ENCODE results near the gene TCTN1. TPM values are rescaled to one million over a fixed set of nuclear protein-coding genes. Genes with fewer than 3 reads are reported as not detected.
A peak's percentile ranks its signal among the peaks of the same experiment; 100 is the strongest.
"Not testable (repeated sequence)": the region's sequence is repeated elsewhere in the genome, so short reads cannot be mapped to it uniquely, and the experiment has no call there.

The TCTN1 gene
- total RNA-seq, 4 donors from 2014 or later, result 28.5 to 71.2 (median 35.1) TPM

DNA sequence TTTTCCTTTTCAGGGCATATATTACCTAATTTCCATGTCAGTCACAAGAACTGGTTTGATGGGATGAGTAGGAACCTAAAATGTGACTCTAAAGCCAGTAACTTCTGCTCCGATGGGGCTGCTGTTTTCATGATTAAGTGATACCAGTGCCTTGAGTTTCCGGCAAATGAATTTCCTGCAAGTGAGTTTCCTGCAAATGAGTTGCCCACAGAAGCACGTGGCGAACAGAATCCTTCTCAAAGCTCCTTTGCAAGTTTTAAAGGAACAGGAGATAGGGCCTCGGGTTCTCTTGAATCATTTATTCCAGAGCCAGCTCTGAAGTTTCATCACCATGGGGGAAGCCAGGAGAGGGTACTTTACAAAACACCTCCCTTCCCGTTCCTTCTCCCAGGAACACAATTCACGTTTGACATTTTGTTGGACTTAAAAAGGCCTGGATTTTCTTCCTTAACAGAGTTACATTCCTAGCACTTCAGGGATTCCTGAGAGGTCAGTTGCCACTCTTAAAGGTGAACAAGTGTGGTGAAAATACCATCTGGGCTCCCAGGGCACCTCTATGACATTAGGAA lies 28.6 kb upstream of the TCTN1 start:
- H3K27me3 ChIP-seq, result no peaks in the 10 kb centered on the region
- H3K4me3 ChIP-seq, result no peak overlapping the region
- no peaks in the 10 kb centered on the region for H3K36me3 ChIP-seq
- intact Hi-C loops (cut with DNase I; ENCODE audit: low total_unique reads), result no loop called here
- no peak for DNase-seq
- in situ Hi-C loops (cut with MboI; ENCODE audit: low pct_ligation_motif_present in 1 of 4, low pct_unique_long_range_greater_than_20kb in 1 of 4, low sequenced_read_pairs in 3 of 4), result no loop called here
- peaks cover 12 to 40% (median 30%) of the 10 kb centered on the region in 4 donors for H3K4me1 ChIP-seq
- 23 to 33% methylated on average over 7 of the region's 7 CpGs for WGBS, 2 donors (ENCODE audit: low coverage in 1 of 2)
- no peak for TF ChIP-seq POLR2AphosphoS5 (IDR thresholded peaks at IDR 0.05)
- no peak for TF ChIP-seq POLR2A (IDR thresholded peaks at IDR 0.05)
- TF ChIP-seq EP300 (IDR thresholded peaks at IDR 0.05; ENCODE audit: low read depth), result no peak
- peak overlapping the region; percentile 36 to 98 (median 74) for H3K27ac ChIP-seq
- H3K9me3 ChIP-seq, result no peaks in the 10 kb centered on the region

DNA sequence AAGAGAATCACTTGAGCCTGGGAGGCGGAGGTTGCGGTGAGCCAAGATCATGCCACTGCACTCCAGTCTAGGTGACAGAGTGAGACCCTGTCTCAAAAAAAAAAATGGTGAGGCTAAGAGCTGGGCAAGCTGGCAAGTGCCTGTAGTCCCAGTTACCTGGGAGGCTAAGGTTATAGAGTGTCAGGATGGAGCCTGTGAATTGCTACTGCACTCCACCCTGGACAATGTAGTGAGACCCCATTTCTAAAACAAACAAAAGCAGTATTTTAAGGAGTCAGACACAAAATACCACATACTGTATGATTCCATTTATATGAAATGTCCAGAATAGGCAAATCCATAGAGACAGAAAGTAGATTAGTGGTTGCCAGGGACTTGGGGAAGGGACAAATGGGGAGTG lies 26.8 kb upstream of the TCTN1 start:
- intact Hi-C loops (cut with DNase I; ENCODE audit: low total_unique reads); H3K9me3 ChIP-seq; H3K27ac ChIP-seq; H3K4me3 ChIP-seq; H3K36me3 ChIP-seq; DNase-seq; H3K27me3 ChIP-seq; in situ Hi-C loops (cut with MboI; ENCODE audit: low pct_ligation_motif_present in 1 of 4, low pct_unique_long_range_greater_than_20kb in 1 of 4, low sequenced_read_pairs in 3 of 4): not testable (repeated sequence)
- 97% methylated on average over 2 of the region's 2 CpGs; no CpG with 5 or more reads in 1 of the 2 donors for WGBS, 2 donors (ENCODE audit: low coverage in 1 of 2)
- peaks cover 17 to 45% (median 33%) of the 10 kb centered on the region in 4 donors for H3K4me1 ChIP-seq

GRCh38 chr12:110590059-110590458 lies 23.9 kb upstream of the TCTN1 start:
- 100% methylated on average over 1 of the region's 1 CpG for WGBS, 2 donors (ENCODE audit: low coverage in 1 of 2)
- in situ Hi-C loops (cut with MboI; ENCODE audit: low pct_ligation_motif_present in 1 of 4, low pct_unique_long_range_greater_than_20kb in 1 of 4, low sequenced_read_pairs in 3 of 4) (no loop called here), intact Hi-C loops (cut with DNase I; ENCODE audit: low total_unique reads) (loop anchor here (5.0 kb wide), 1 partner anchor 73 kb away; no protein-coding TSS in a partner anchor)
- H3K27me3 ChIP-seq, result no peaks in the 10 kb centered on the region
- no peak for DNase-seq
- H3K36me3 ChIP-seq, result no peaks in the 10 kb centered on the region
- peaks cover 10 to 30% (median 22%) of the 10 kb centered on the region in 4 donors for H3K4me1 ChIP-seq
- H3K27ac ChIP-seq, result peak overlapping the region; percentile 75 to 88 (median 81)
- TF ChIP-seq POLR2A (IDR thresholded peaks at IDR 0.05), result no peak
- no peak for TF ChIP-seq EP300 (IDR thresholded peaks at IDR 0.05; ENCODE audit: low read depth)
- no peak for TF ChIP-seq POLR2AphosphoS5 (IDR thresholded peaks at IDR 0.05)
- TF ChIP-seq, protein P1, sequence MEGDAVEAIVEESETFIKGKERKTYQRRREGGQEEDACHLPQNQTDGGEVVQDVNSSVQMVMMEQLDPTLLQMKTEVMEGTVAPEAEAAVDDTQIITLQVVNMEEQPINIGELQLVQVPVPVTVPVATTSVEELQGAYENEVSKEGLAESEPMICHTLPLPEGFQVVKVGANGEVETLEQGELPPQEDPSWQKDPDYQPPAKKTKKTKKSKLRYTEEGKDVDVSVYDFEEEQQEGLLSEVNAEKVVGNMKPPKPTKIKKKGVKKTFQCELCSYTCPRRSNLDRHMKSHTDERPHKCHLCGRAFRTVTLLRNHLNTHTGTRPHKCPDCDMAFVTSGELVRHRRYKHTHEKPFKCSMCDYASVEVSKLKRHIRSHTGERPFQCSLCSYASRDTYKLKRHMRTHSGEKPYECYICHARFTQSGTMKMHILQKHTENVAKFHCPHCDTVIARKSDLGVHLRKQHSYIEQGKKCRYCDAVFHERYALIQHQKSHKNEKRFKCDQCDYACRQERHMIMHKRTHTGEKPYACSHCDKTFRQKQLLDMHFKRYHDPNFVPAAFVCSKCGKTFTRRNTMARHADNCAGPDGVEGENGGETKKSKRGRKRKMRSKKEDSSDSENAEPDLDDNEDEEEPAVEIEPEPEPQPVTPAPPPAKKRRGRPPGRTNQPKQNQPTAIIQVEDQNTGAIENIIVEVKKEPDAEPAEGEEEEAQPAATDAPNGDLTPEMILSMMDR (IDR thresholded peaks at IDR 0.05), result no peak
- H3K9me3 ChIP-seq, result no peaks in the 10 kb centered on the region
- H3K4me3 ChIP-seq, result no peak overlapping the region

GRCh38 chr12:110590806-110591326 lies 23.1 kb upstream of the TCTN1 start:
- in situ Hi-C loops (cut with MboI; ENCODE audit: low pct_ligation_motif_present in 1 of 4, low pct_unique_long_range_greater_than_20kb in 1 of 4, low sequenced_read_pairs in 3 of 4), result no loop called here
- Histone ChIP-seq H3K27me3 (no peaks in the 10 kb centered on the region), H3K9me3 (no peaks in the 10 kb centered on the region), H3K4me3 (no peak overlapping the region), H3K36me3 (no peaks in the 10 kb centered on the region), H3K27ac (peak overlapping the region; percentile 75 to 88 (median 81)), H3K4me1 (peaks cover 10 to 22% (median 17%) of the 10 kb centered on the region in 4 donors)
- whole genome bisulfite sequencing, 2 donors (ENCODE audit: low coverage in 1 of 2), result 0 to 17% methylated on average over 1 to 3 of the region's 3 CpGs
- TF ChIP-seq, protein P1 (IDR thresholded peaks at IDR 0.05), result no peak
- TF ChIP-seq POLR2AphosphoS5 (IDR thresholded peaks at IDR 0.05) (peak in 2 of 3 donors; percentile 5 to 27), EP300 (IDR thresholded peaks at IDR 0.05; ENCODE audit: low read depth) (no peak)
- DNase-seq, result no peak
- intact Hi-C loops (cut with DNase I; ENCODE audit: low total_unique reads), result loop anchor here (5.0 kb wide), 1 partner anchor 74 kb away; no protein-coding TSS in a partner anchor

GRCh38 chr12:110591451-110592051 lies 22.4 kb upstream of the TCTN1 start:
- no peak for DNase-seq
- H3K9me3 ChIP-seq, result no peaks in the 10 kb centered on the region
- no peaks in the 10 kb centered on the region for H3K27me3 ChIP-seq
- WGBS, 2 donors (ENCODE audit: low coverage in 1 of 2), result 49 to 60% methylated on average over 2 to 7 of the region's 7 CpGs
- no peak overlapping the region for H3K4me3 ChIP-seq
- intact Hi-C loops (cut with DNase I; ENCODE audit: low total_unique reads) (loop anchor here (5.0 kb wide), 1 partner anchor 74 kb away; no protein-coding TSS in a partner anchor), in situ Hi-C loops (cut with MboI; ENCODE audit: low pct_ligation_motif_present in 1 of 4, low pct_unique_long_range_greater_than_20kb in 1 of 4, low sequenced_read_pairs in 3 of 4) (no loop called here)
- no peaks in the 10 kb centered on the region for H3K36me3 ChIP-seq
- TF ChIP-seq, protein P1 (IDR thresholded peaks at IDR 0.05), result no peak
- TF ChIP-seq POLR2A (IDR thresholded peaks at IDR 0.05) (no peak), EP300 (IDR thresholded peaks at IDR 0.05; ENCODE audit: low read depth) (no peak), POLR2AphosphoS5 (IDR thresholded peaks at IDR 0.05) (no peak)
- H3K27ac ChIP-seq, result peak overlapping the region; percentile 75 to 88 (median 81)
- H3K4me1 ChIP-seq, result peaks cover 10 to 22% (median 17%) of the 10 kb centered on the region in 4 donors
